Esophagus squamous epithelium (tissue), 5 donors: ENCODE results near the gene RNF213. TPM values are rescaled to one million over a fixed set of nuclear protein-coding genes. Genes with fewer than 3 reads are reported as not detected.

Source experiments
- DNase-seq: peaks from one replicate; lab custom pipeline; 2025; lab: John Stamatoyannopoulos, UW
- H3K27ac ChIP-seq, 4 donors: fragments of 200-600 bp; sonication (generic); one replicate each; pipeline ENCODE4 v1.5.1; 2016 to 2019; ENCODE audit warnings: mild to moderate bottlenecking in 1 of 4
- H3K27me3 ChIP-seq, 4 donors: fragments of 200-600 bp; sonication (generic); 1 replicate in 3 of 4; 2 replicates in 1 of 4; pipeline versions ENCODE4 v1.5.1 to v1.6.0; 2017 to 2021; ENCODE audit warnings: antibody characterized with exemption in 1 of 4
- H3K36me3 ChIP-seq, 3 donors: fragments of 200-600 bp; sonication (generic); one replicate each; pipeline ENCODE4 v1.5.1; 2016 to 2019
- H3K4me1 ChIP-seq, 3 donors: fragments of 200-600 bp; sonication (generic); one replicate each; pipeline ENCODE4 v1.5.1; 2017 to 2019
- H3K4me3 ChIP-seq, 4 donors: fragments of 200-600 bp; sonication (generic); 1 replicate in 3 of 4; 2 replicates in 1 of 4; pipeline ENCODE4 v1.5.1; 2016 to 2019; ENCODE audit warnings: mild to moderate bottlenecking in 2 of 4, moderate library complexity in 1 of 4
- H3K9me3 ChIP-seq, 3 donors: fragments of 200-600 bp; sonication (generic); one replicate each; pipeline ENCODE4 v1.5.1; 2016 to 2019
- CTCF ChIP-seq, 6 experiments: fragments of 450-650 bp in 4 of 6; fragments of 200-600 bp in 2 of 6; sonication (generic) in 2 of 6; IDR thresholded peaks; one replicate each; pipeline ENCODE4 v1.5.1; 2016 to 2019; ENCODE audit warnings: antibody characterized with exemption in 6 of 6, mild to moderate bottlenecking in 4 of 6, moderate library complexity in 4 of 6
- POLR2A ChIP-seq, 4 donors: fragments of 450-650 bp; IDR thresholded peaks; one replicate each; pipeline ENCODE4 v1.6.1; 2017; ENCODE audit warnings: antibody characterized with exemption in 4 of 4, mild to moderate bottlenecking in 4 of 4, moderate library complexity in 3 of 4
- WGBS, 2 donors: methylation state at CpG; one replicate each; pipeline ENCODE4 v1.1.5; 2018; 5-methylcytosine and 5-hydroxymethylcytosine counted together
- intact Hi-C: fragments of 100-400 bp; cut with DNase I; formaldehyde crosslinking; loops from one replicate; pipeline ENCODE4 v1.15.0; 2022
- total RNA-seq, 4 donors: library from RNA; depleted of rRNA; stranded (reverse); fragments of >200 nt; gene quantifications; one replicate each; pipeline ENCODE4 v1.1.0, GENCODE V29; 2016
- donor health status: DM: yes; HTN: yes; CAD: no.

Gene RNF213
- total RNA-seq, 4 donors from 2014 or later: 56.1 to 67.9 (median 60.9) TPM

DNA sequence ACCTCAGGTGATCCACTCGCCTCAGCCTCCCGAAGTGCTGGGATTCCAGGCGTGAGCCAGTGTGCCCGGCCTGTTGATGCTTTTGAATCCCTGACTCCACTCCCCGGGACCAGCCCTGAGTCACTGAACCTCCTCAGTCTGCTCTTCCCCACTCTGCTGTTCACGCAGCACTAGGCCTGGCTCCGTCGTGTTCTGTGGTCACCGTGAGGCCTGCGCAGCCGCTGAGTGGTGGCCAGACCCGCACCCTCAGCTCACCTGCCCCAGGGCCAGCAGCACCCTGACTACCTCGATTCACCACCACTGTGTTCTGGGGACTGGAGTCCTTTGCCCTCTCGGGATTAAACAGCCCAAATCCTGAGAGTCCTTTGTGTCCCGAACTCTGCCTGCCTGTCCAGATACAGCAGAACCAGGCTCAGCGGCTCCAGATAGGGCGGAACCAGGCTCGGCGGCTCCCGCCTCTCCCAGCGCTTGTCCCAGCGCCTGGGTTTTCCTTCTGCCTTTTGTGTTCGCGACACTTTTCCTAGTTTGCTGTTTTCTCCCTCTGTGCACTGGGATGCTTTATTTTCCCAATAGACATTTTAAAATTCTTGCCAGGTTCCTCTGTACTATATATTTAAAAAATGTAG is 95.7 kb downstream of the RNF213 start:
- no peak for DNase-seq
- WGBS, 2 donors: 93 to 97% methylated on average over 12 to 23 of the region's 24 CpGs

DNA sequence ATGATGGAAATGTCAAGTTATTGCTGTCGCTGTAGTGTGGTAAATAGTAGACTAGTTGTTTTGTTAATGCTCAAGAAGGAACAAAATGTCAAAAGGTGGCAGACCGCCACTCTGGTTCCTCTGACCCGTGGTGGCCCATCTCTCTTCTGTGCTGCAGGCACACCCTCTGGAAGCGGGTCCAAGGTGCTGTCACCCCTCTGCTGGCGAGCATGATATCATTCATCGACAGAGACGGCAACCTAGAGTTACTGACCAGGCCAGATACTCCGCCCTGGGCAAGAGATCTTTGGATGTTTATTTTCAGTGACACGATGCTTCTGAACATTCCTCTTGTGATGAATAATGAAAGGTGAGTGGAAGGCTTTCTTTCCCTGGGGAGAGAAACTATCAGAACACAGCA is 97.5 kb downstream of the RNF213 start:
- intact Hi-C loops: no loop called here
- Histone ChIP-seq H3K4me1 (no peaks in the 10 kb centered on the region), H3K27ac (no peak overlapping the region), H3K4me3 (no peak overlapping the region), H3K9me3 (no peaks in the 10 kb centered on the region), H3K36me3 (peaks cover 53 to 98% (median 65%) of the 10 kb centered on the region in 3 donors), H3K27me3 (no peaks in the 10 kb centered on the region)
- TF ChIP-seq POLR2A (IDR thresholded peaks at IDR 0.05) (no peak), CTCF (IDR thresholded peaks at IDR 0.05) (no peak)
- no peak for DNase-seq
- 91 to 96% methylated on average over 8 to 9 of the region's 9 CpGs for WGBS, 2 donors

More for the DNA sequence above, 95.7 kb downstream of the RNF213 start:
- TF ChIP-seq CTCF (IDR thresholded peaks at IDR 0.05) (no peak), POLR2A (IDR thresholded peaks at IDR 0.05) (no peak)
- no peaks in the 10 kb centered on the region for H3K9me3 ChIP-seq
- H3K4me1 ChIP-seq: no peaks in the 10 kb centered on the region
- no peak overlapping the region for H3K27ac ChIP-seq
- peaks cover 51 to 98% (median 73%) of the 10 kb centered on the region in 3 donors for H3K36me3 ChIP-seq
- intact Hi-C loops: no loop called here
- no peak overlapping the region for H3K4me3 ChIP-seq
- H3K27me3 ChIP-seq: no peaks in the 10 kb centered on the region

GRCh38 chr17:80358861-80359260 is 98.2 kb downstream of the RNF213 start:
- intact Hi-C loops: no loop called here
- no peaks in the 10 kb centered on the region for H3K27me3 ChIP-seq
- no peak overlapping the region for H3K27ac ChIP-seq
- H3K4me1 ChIP-seq: no peaks in the 10 kb centered on the region
- H3K36me3 ChIP-seq: peaks cover 53 to 98% (median 65%) of the 10 kb centered on the region in 3 donors
- H3K9me3 ChIP-seq: no peaks in the 10 kb centered on the region
- TF ChIP-seq CTCF (IDR thresholded peaks at IDR 0.05): no peak
- no peak for TF ChIP-seq POLR2A (IDR thresholded peaks at IDR 0.05)
- DNase-seq: no peak
- H3K4me3 ChIP-seq: no peak overlapping the region
- 97 to 98% methylated on average over 9 to 10 of the region's 11 CpGs for WGBS, 2 donors

DNA sequence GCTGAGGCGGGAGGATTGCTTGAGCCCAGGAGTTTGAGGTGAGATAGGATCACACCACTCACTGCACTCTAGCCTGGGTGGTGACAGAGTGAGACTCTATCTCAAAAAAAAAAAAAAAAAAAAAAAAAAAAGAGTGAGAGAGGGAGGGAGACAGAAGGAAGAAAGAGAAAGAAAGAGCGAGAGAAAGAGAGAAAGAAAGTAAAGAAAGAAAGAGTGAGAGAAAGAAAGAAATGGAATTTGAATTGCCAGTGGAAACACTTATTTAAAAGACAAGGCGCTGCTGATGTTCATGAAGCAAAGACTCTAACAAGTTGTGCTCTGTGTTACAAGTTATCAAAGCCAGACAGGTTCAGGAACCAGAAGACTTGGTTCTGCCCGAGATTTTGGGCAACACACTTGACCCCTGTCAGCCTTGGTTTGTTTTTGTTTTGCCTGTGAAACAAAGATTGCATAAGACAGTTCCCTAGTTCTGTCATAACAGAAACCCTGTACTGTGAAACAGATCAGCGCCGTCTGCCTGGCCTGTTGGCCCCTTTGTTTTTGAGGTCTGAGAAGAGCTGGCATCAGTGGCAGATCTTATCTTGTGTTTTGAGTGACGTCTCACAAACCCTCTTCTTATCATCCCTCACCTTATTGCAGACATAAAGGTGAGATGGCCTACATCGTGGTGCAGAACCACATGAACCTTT is 98.9 kb downstream of the RNF213 start:
- 86 to 87% methylated on average over 7 to 8 of the region's 8 CpGs for WGBS, 2 donors
- H3K27ac ChIP-seq: no peak overlapping the region
- peaks cover 0 to 4% (median 0%) of the 10 kb centered on the region in 3 donors for H3K4me1 ChIP-seq
- no peaks in the 10 kb centered on the region for H3K9me3 ChIP-seq
- no peaks in the 10 kb centered on the region for H3K27me3 ChIP-seq
- intact Hi-C loops: no loop called here
- no peak for DNase-seq
- H3K4me3 ChIP-seq: no peak overlapping the region
- no peak for TF ChIP-seq POLR2A (IDR thresholded peaks at IDR 0.05)
- TF ChIP-seq CTCF (IDR thresholded peaks at IDR 0.05): no peak
- peaks cover 50 to 98% (median 65%) of the 10 kb centered on the region in 3 donors for H3K36me3 ChIP-seq

DNA sequence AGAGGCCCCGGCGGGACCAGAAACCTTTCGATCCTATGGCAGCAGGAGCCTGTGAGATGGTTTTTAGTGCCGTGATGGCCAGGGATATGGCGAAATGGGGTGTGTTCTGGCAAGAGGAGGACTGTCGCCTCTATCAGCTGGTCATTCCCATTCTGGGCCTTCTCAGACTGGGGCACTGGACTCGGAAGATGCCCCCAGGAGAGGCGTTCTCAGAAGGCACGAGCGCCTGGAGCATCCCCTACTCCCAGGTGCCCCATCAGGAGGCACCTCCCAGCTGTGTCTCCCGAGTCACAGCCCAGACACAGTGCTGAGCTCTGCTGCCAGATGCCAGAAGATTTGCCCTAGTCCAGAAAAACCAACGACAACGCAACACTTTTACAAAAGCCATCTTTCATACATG is 99.7 kb downstream of the RNF213 start:
- Histone ChIP-seq H3K36me3 (peaks cover 53 to 99% (median 74%) of the 10 kb centered on the region in 3 donors), H3K4me3 (no peak overlapping the region), H3K27me3 (no peaks in the 10 kb centered on the region), H3K27ac (no peak overlapping the region), H3K4me1 (peaks cover 0 to 4% (median 0%) of the 10 kb centered on the region in 3 donors), H3K9me3 (no peaks in the 10 kb centered on the region)
- no peak for DNase-seq
- TF ChIP-seq CTCF (IDR thresholded peaks at IDR 0.05) (no peak), POLR2A (IDR thresholded peaks at IDR 0.05) (no peak)
- WGBS, 2 donors: 88 to 94% methylated on average over 6 to 13 of the region's 13 CpGs
- intact Hi-C loops: no loop called here
